Prostate gland (tissue), 2 donors: ENCODE measurements around the gene SDC3.

Source experiments
- CTCF ChIP-seq, 4 experiments: fragments of 200-600 bp in 2 of 4; fragments of 450-650 bp in 2 of 4; sonication (generic) in 2 of 4; IDR thresholded peaks; 1 replicate in 3 of 4; 2 replicates in 1 of 4; pipeline ENCODE4 v1.5.1; 2016 to 2019; ENCODE audit warnings: antibody characterized with exemption in 4 of 4, mild to moderate bottlenecking in 2 of 4, moderate library complexity in 2 of 4
- POLR2A ChIP-seq: fragments of 450-650 bp; IDR thresholded peaks from one replicate; pipeline ENCODE4 v1.6.1; 2016; ENCODE audit warnings: antibody characterized with exemption, mild to moderate bottlenecking

- TF ChIP-seq CTCF (IDR thresholded peaks at IDR 0.05) = no peak
- TF ChIP-seq POLR2A = no peak
These were observed 20.2 kb downstream of the SDC3 start for GRCh38 chr1:30888391-30888790.
